GM20431 (cell line): ENCODE measurements around the gene ABCA6.

ENCODE experiments used
- in situ Hi-C: fragments of 300-500 bp; cut with MseI, MboI; formaldehyde crosslinking; loops from one replicate; pipeline ENCODE4 v1.15.0; 2020; ENCODE audit warnings: low sequenced_read_pairs; ENCODE audit not compliant: unreplicated experiment

The ABCA6 gene

GRCh38 chr17:69142175-69142802 is 594 bp upstream of the ABCA6 start:
- in situ Hi-C loops, result no loop called here

GRCh38 chr17:69134112-69134511 is 7.6 kb downstream of the ABCA6 start:
- in situ Hi-C loops, result no loop called here

- in situ Hi-C loops, result no loop called here
Observed at GRCh38 chr17:69130627-69131296, 10.9 kb downstream of the ABCA6 start.

GRCh38 chr17:69123626-69124025 is 18.1 kb downstream of the ABCA6 start:
- in situ Hi-C loops, result no loop called here

- in situ Hi-C loops, result no loop called here
Observed at GRCh38 chr17:69122065-69122464, 19.6 kb downstream of the ABCA6 start.

GRCh38 chr17:69117855-69118784 is 23.6 kb downstream of the ABCA6 start:
- in situ Hi-C loops, result no loop called here

- in situ Hi-C loops, result no loop called here
Observed at GRCh38 chr17:69111794-69112193, 29.9 kb downstream of the ABCA6 start.

- in situ Hi-C loops, result no loop called here
Observed at GRCh38 chr17:69105907-69106730, 35.6 kb downstream of the ABCA6 start.

- in situ Hi-C loops, result no loop called here
Observed at GRCh38 chr17:69103557-69104233, 38.0 kb downstream of the ABCA6 start.

- in situ Hi-C loops, result no loop called here
Observed at GRCh38 chr17:69098625-69099024, 43.1 kb downstream of the ABCA6 start.

- in situ Hi-C loops, result no loop called here
Observed at GRCh38 chr17:69096541-69096940, 45.2 kb downstream of the ABCA6 start.

GRCh38 chr17:69093995-69094394 is 47.7 kb downstream of the ABCA6 start:
- in situ Hi-C loops, result no loop called here

- in situ Hi-C loops, result no loop called here
Observed at GRCh38 chr17:69093279-69093789, 48.4 kb downstream of the ABCA6 start.

- in situ Hi-C loops, result no loop called here
Observed at GRCh38 chr17:69090365-69090764, 51.3 kb downstream of the ABCA6 start.

- in situ Hi-C loops, result no loop called here
Observed at GRCh38 chr17:69088643-69089200, 53.0 kb downstream of the ABCA6 start.

GRCh38 chr17:69086641-69087040 is 55.1 kb downstream of the ABCA6 start:
- in situ Hi-C loops, result no loop called here

GRCh38 chr17:69084911-69085310 is 56.8 kb downstream of the ABCA6 start:
- in situ Hi-C loops, result no loop called here

- in situ Hi-C loops, result no loop called here
Observed at GRCh38 chr17:69082696-69083095, 59.0 kb downstream of the ABCA6 start.

- in situ Hi-C loops, result no loop called here
Observed at GRCh38 chr17:69078864-69079263, 62.8 kb downstream of the ABCA6 start.
